ENCODE results near the gene COPB2. TPM values are rescaled to one million over a fixed set of nuclear protein-coding genes. Genes with fewer than 3 reads are reported as not detected.
A peak's percentile ranks its signal among the peaks of the same experiment; 100 is the strongest.

Gene COPB2
- total and polyA plus RNA-seq, 2 donors from 2014 or later: 47.3 to 124 TPM

- TF ChIP-seq CTCF (IDR thresholded peaks at IDR 0.05; ENCODE audit: borderline replicate concordance, extremely low read depth, insufficient read depth): no peak
- intact Hi-C loops (cut with DNase I): loop anchor here (10.0 kb wide), 2 partner anchors 224 to 394 kb away; no protein-coding TSS in a partner anchor
- H3K4me1 ChIP-seq (ENCODE audit: control insufficient read depth in 2 of 3, insufficient read depth in 2 of 3, low read depth in 1 of 3, low read length in 3 of 3): no peaks in the 10 kb centered on the region
- H3K9ac ChIP-seq (ENCODE audit: low read length in 3 of 3): no peak overlapping the region
- no peaks in the 10 kb centered on the region for H3K9me3 ChIP-seq (ENCODE audit: control insufficient read depth in 2 of 3, insufficient read depth in 1 of 3, low read length in 3 of 3)
- no peak overlapping the region for H3K27ac ChIP-seq (ENCODE audit: low read depth in 2 of 2, low read length in 2 of 2)
- no peaks in the 10 kb centered on the region for H3K27me3 ChIP-seq (ENCODE audit: control insufficient read depth, insufficient read depth, low read length)
- no peak for DNase-seq
- FAIRE-seq: no peak
- no peaks in the 10 kb centered on the region for H3K36me3 ChIP-seq (ENCODE audit: control insufficient read depth in 2 of 3, insufficient read depth in 3 of 3, low read length in 3 of 3)
- H3K4me3 ChIP-seq (ENCODE audit: low read length in 3 of 3): no peak overlapping the region
Observed at GRCh38 chr3:139328356-139328755, 61.1 kb downstream of the COPB2 start.

GRCh38 chr3:139327861-139328260 is 61.6 kb downstream of the COPB2 start:
- Histone ChIP-seq H3K9ac (ENCODE audit: low read length in 3 of 3) (no peak overlapping the region), H3K36me3 (ENCODE audit: control insufficient read depth in 2 of 3, insufficient read depth in 3 of 3, low read length in 3 of 3) (no peaks in the 10 kb centered on the region), H3K4me1 (ENCODE audit: control insufficient read depth in 2 of 3, insufficient read depth in 2 of 3, low read depth in 1 of 3, low read length in 3 of 3) (no peaks in the 10 kb centered on the region), H3K9me3 (ENCODE audit: control insufficient read depth in 2 of 3, insufficient read depth in 1 of 3, low read length in 3 of 3) (no peaks in the 10 kb centered on the region), H3K27me3 (ENCODE audit: control insufficient read depth, insufficient read depth, low read length) (no peaks in the 10 kb centered on the region), H3K27ac (ENCODE audit: low read depth in 2 of 2, low read length in 2 of 2) (no peak overlapping the region), H3K4me3 (ENCODE audit: low read length in 3 of 3) (no peak overlapping the region)
- intact Hi-C loops (cut with DNase I): loop anchor here (10.0 kb wide), 2 partner anchors 223 to 393 kb away; no protein-coding TSS in a partner anchor
- FAIRE-seq: no peak
- TF ChIP-seq CTCF (IDR thresholded peaks at IDR 0.05; ENCODE audit: borderline replicate concordance, extremely low read depth, insufficient read depth): no peak
- peak in 2 of 5 donors; percentile 1 to 17 for DNase-seq

GRCh38 chr3:139327231-139327630 is 62.2 kb downstream of the COPB2 start:
- intact Hi-C loops (cut with DNase I): loop anchor here (10.0 kb wide), 2 partner anchors 222 to 392 kb away; no protein-coding TSS in a partner anchor
- H3K36me3 ChIP-seq (ENCODE audit: control insufficient read depth in 2 of 3, insufficient read depth in 3 of 3, low read length in 3 of 3): no peaks in the 10 kb centered on the region
- FAIRE-seq (no peak), DNase-seq (no peak)
- no peaks in the 10 kb centered on the region for H3K4me1 ChIP-seq (ENCODE audit: control insufficient read depth in 2 of 3, insufficient read depth in 2 of 3, low read depth in 1 of 3, low read length in 3 of 3)
- H3K4me3 ChIP-seq (ENCODE audit: low read length in 3 of 3): no peak overlapping the region
- H3K9ac ChIP-seq (ENCODE audit: low read length in 3 of 3): no peak overlapping the region
- no peak overlapping the region for H3K27ac ChIP-seq (ENCODE audit: low read depth in 2 of 2, low read length in 2 of 2)
- no peak for TF ChIP-seq CTCF (IDR thresholded peaks at IDR 0.05; ENCODE audit: borderline replicate concordance, extremely low read depth, insufficient read depth)
- no peaks in the 10 kb centered on the region for H3K9me3 ChIP-seq (ENCODE audit: control insufficient read depth in 2 of 3, insufficient read depth in 1 of 3, low read length in 3 of 3)
- no peaks in the 10 kb centered on the region for H3K27me3 ChIP-seq (ENCODE audit: control insufficient read depth, insufficient read depth, low read length)

- no peak overlapping the region for H3K27ac ChIP-seq (ENCODE audit: low read depth in 2 of 2, low read length in 2 of 2)
- intact Hi-C loops (cut with DNase I): loop anchor here (10.0 kb wide), 2 partner anchors 222 to 392 kb away; no protein-coding TSS in a partner anchor
- no peaks in the 10 kb centered on the region for H3K4me1 ChIP-seq (ENCODE audit: control insufficient read depth in 2 of 3, insufficient read depth in 2 of 3, low read depth in 1 of 3, low read length in 3 of 3)
- no peaks in the 10 kb centered on the region for H3K27me3 ChIP-seq (ENCODE audit: control insufficient read depth, insufficient read depth, low read length)
- no peak for TF ChIP-seq CTCF (IDR thresholded peaks at IDR 0.05; ENCODE audit: borderline replicate concordance, extremely low read depth, insufficient read depth)
- H3K36me3 ChIP-seq (ENCODE audit: control insufficient read depth in 2 of 3, insufficient read depth in 3 of 3, low read length in 3 of 3): no peaks in the 10 kb centered on the region
- DNase-seq (no peak), FAIRE-seq (no peak)
- no peak overlapping the region for H3K4me3 ChIP-seq (ENCODE audit: low read length in 3 of 3)
- no peak overlapping the region for H3K9ac ChIP-seq (ENCODE audit: low read length in 3 of 3)
- H3K9me3 ChIP-seq (ENCODE audit: control insufficient read depth in 2 of 3, insufficient read depth in 1 of 3, low read length in 3 of 3): no peaks in the 10 kb centered on the region
Observed at GRCh38 chr3:139326707-139327106, 62.7 kb downstream of the COPB2 start.
